BJ (cell line): ENCODE data around the gene LSM14B. TPM values are rescaled to one million over a fixed set of nuclear protein-coding genes. Genes with fewer than 3 reads are reported as not detected.
"Not testable (repeated sequence)": the region's sequence is repeated elsewhere in the genome, so short reads cannot be mapped to it uniquely, and the experiment has no call there.

ENCODE experiments used
- CTCF ChIA-PET: fragments of 350-600 bp; formaldehyde crosslinking; extraction: SDS; loops from one replicate; lab custom pipeline; 2021; ENCODE audit warnings: antibody characterized with exemption, inconsistent platforms; lab: Yijun Ruan, JAX
- POLR2A ChIA-PET: fragments of 300-600 bp; sonication (Branson Sonifier 250); formaldehyde crosslinking; extraction: SDS; loops from one replicate; lab custom pipeline; 2021; ENCODE audit warnings: antibody characterized with exemption; lab: Charles Lee
- DNase-seq: peaks from one replicate; pipeline ENCODE4 v3.0.0-alpha.2; 2011; ENCODE audit warnings: low read depth
- H3K27me3 ChIP-seq: 2 replicates; pipeline ENCODE4 v1.6.0; 2011; ENCODE audit warnings: low read length; ENCODE audit not compliant: control insufficient read depth, insufficient read depth
- H3K36me3 ChIP-seq: 2 replicates; pipeline ENCODE4 v1.5.1; 2011; ENCODE audit warnings: low read length; ENCODE audit not compliant: control insufficient read depth, insufficient read depth
- H3K4me3 ChIP-seq: 2 replicates; pipeline ENCODE4 v1.5.1; 2011; ENCODE audit warnings: low read depth, mild to moderate bottlenecking, control low read depth, low read length
- polyA minus RNA-seq: library from RNA; depleted of rRNA, polyadenylated mRNA; stranded (reverse); fragments of >200 nt; gene quantifications from 2 replicates; pipeline ENCODE4 v1.2.3, GENCODE V29; 2011; rRNA and poly(A)+ RNA removed
- polyA plus RNA-seq: library from polyadenylated mRNA; depleted of rRNA; stranded (reverse); fragments of >200 nt; gene quantifications from 2 replicates; pipeline ENCODE4 v1.2.3, GENCODE V29; 2011; rRNA removed
- TF ChIP-seq, protein P1 (sequence below): IDR thresholded peaks from 2 replicates; pipeline ENCODE4 v1.5.1; 2011; ENCODE audit warnings: low read depth, mild to moderate bottlenecking, control low read depth, inconsistent platforms, low read length, moderate library complexity; ENCODE audit not compliant: insufficient read depth

The LSM14B gene
- polyA plus RNA-seq = 23.5 and 48.2 TPM in 2 replicates
- 22.5 and 29.6 TPM in 2 replicates for polyA minus RNA-seq

DNA sequence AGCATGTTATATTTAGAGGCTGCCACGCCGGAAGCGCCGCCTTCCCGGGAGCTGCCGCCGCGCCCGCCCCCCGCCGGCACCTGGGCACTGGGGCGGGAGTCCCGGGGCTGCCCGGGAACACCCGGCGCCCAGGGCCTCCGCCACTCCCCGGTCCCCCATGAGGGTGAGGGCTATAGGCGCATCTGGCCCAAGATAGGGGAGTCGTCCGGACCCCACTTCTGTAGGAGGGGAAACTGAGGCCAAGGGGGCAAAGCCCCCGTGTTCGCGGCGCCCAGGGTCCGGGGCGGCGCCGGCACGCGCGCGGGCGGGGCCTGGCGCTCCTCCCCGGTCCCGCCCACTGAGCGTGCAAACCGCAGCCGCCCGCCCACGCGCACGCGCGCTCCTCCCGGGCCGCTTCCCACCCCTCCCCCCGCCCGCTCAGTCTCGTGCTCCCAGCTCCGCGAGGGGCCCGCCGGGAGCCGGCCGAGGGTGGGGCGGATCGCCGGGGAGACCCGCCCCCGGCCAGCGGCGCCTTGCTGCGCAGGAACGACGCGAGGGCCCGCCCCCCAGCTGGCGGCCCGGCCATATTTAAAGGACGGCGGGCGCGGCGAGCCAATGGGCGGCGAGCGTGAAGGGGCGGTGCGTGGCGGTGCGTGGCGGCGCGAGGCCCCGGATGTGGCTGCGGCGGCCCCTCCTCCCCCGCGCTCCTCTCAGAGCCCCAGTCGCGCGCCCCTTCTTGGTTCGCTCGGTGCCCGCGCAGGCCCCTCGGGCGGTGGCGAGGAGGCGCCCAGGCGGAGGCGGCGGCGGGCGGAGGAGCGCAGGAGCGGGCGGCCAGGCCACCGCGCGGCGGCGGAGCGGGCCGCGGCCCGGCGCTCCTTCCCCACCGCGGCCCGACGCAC lies at the start of gene LSM14B:
Gene LSM14B, plus strand, starts transcription at position 700 of the 878 bp plus-strand sequence. CDS start 192 bp downstream, outside the sequence.
- TF ChIP-seq, protein P1, sequence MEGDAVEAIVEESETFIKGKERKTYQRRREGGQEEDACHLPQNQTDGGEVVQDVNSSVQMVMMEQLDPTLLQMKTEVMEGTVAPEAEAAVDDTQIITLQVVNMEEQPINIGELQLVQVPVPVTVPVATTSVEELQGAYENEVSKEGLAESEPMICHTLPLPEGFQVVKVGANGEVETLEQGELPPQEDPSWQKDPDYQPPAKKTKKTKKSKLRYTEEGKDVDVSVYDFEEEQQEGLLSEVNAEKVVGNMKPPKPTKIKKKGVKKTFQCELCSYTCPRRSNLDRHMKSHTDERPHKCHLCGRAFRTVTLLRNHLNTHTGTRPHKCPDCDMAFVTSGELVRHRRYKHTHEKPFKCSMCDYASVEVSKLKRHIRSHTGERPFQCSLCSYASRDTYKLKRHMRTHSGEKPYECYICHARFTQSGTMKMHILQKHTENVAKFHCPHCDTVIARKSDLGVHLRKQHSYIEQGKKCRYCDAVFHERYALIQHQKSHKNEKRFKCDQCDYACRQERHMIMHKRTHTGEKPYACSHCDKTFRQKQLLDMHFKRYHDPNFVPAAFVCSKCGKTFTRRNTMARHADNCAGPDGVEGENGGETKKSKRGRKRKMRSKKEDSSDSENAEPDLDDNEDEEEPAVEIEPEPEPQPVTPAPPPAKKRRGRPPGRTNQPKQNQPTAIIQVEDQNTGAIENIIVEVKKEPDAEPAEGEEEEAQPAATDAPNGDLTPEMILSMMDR = no peak
- peaks cover 11% of the 10 kb centered on the region for H3K27me3 ChIP-seq
- H3K4me3 ChIP-seq = peak within 1 kb of the TSS; percentile 73
- POLR2A ChIA-PET = no interaction called here
- H3K36me3 ChIP-seq = peaks cover 14% of the 10 kb centered on the region
- CTCF ChIA-PET = interaction anchor here (0.6 to 2.8 kb wide), 5 partner anchors 14 to 1593 kb away, joined by 3 to 11 read pairs (median 4); no protein-coding TSS in a partner anchor
- DNase-seq = peak; percentile 82

- CTCF ChIA-PET = no interaction called here
- POLR2A ChIA-PET = no interaction called here
- Histone ChIP-seq H3K36me3 (no peaks in the 10 kb centered on the region), H3K4me3 (no peak overlapping the region), H3K27me3 (no peaks in the 10 kb centered on the region)
- TF ChIP-seq, protein P1 = no peak
- DNase-seq = no peak
Observed at GRCh38 chr20:62073323-62073722, 49.0 kb upstream of the LSM14B start.

DNA sequence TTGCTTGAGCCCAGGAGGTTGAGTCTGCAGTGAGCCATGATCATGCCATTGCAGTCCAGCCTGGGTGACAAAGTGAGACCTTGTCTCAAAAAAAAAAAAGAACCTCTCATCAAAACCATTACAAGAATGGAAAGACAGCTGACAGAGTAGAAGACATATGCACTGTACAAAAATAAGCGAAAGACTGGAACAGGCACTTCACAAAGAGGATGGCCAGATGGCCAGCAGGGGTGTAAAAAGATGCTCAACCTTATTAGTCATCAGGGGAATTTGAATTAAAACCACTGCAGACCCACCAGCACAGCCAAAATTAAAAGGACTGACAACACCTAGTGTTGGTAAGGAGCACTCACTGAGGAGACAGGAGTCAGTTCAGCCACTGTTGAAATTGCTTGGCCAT lies 43.1 kb upstream of the LSM14B start:
- TF ChIP-seq, protein P1 = no peak
- H3K4me3 ChIP-seq = no peak overlapping the region
- no peaks in the 10 kb centered on the region for H3K36me3 ChIP-seq
- H3K27me3 ChIP-seq = no peaks in the 10 kb centered on the region
- ChIA-PET POLR2A (no interaction called here), CTCF (interaction anchor here (0.8 kb wide), 1 partner anchor 11 kb away, joined by 4 read pairs; no protein-coding TSS in a partner anchor)
- DNase-seq = no peak

DNA sequence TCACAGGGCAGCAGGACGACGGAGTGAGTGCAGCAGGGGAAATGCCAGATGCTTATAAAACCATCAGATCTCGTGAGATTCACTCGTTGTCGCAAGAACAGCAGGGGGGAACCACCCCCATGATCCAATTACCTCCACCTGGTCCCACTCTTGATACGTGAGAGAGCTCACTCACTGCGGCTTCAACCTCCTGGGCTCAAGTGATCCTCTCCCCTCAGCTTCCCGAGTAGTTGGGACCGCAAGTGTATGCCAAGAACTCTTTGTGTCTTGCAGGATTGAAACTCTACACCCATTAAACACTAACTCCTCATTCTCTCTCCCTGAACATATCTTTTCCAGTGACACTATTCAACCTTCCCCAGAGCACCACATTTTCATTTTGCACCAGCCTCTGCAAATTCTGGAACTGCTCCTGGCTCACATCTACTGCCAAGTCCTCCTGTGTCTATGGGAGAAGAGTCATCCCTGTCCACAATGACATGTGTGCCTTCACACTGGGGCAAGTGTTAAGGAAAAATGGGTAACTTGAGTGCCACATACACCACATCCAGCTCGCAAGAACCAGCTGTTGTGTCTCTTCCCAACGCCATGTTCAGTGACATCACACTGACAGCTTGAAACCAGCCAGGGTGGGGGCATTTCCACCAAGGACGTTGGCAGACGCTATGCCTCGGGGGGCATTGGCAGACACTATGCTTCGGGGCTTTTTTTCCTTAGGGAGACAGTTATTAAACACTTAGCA lies 41.9 kb upstream of the LSM14B start:
- CTCF ChIA-PET = no interaction called here
- POLR2A ChIA-PET = no interaction called here
- no peak for DNase-seq
- Histone ChIP-seq H3K27me3 (no peaks in the 10 kb centered on the region), H3K4me3 (no peak overlapping the region), H3K36me3 (no peaks in the 10 kb centered on the region)
- TF ChIP-seq, protein P1 = no peak

DNA sequence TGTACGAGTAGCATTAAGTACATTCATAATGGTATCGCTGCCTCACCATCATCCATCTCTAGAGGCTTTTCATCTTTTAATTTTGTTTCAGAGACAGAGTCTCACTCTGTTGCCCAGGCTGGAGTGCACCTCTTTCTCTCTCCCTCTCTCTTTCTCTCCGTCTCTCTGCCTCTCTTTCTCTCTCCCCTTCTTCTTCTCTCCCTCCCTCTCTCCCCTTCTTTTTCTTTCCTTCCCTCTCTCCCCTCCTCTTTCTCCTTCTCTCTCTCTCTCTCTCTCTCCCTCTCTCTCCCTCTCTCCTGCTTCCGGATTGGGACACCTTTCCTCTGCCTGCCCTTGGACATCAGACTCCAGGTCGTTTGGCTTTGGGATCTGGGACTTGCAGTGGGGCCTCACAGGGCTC lies 39.0 kb upstream of the LSM14B start:
- CTCF ChIA-PET = no interaction called here
- no peak for DNase-seq

GRCh38 chr20:62084224-62084623 lies 38.1 kb upstream of the LSM14B start:
- CTCF ChIA-PET, H3K36me3 ChIP-seq, POLR2A ChIA-PET, DNase-seq, H3K4me3 ChIP-seq, H3K27me3 ChIP-seq: not testable (repeated sequence)

More for the DNA sequence above, 39.0 kb upstream of the LSM14B start:
- POLR2A ChIA-PET = no interaction called here
- Histone ChIP-seq H3K4me3 (no peak overlapping the region), H3K36me3 (no peaks in the 10 kb centered on the region), H3K27me3 (no peaks in the 10 kb centered on the region)
- TF ChIP-seq, protein P1 = no peak
